Spleen (tissue), 11 donors: ENCODE results near the gene LIN7B. TPM values are rescaled to one million over a fixed set of nuclear protein-coding genes. Genes with fewer than 3 reads are reported as not detected.

Experiments
- DNase-seq: peaks from one replicate; pipeline ENCODE4 v3.0.0-alpha.2; 2020
- H3K27ac ChIP-seq, 8 donors: fragments of 200-600 bp; sonication (generic) in 7 of 8; 1 replicate in 4 of 8; 2 replicates in 4 of 8; pipeline versions ENCODE4 v1.5.0 to v1.8.0; 2016 to 2021; ENCODE audit warnings: inconsistent platforms in 4 of 8, mild to moderate bottlenecking in 4 of 8, moderate library complexity in 1 of 8
- H3K27me3 ChIP-seq, 7 donors: fragments of 200-600 bp; sonication (generic) in 6 of 7; replicated peaks in 1 of 7; 1 replicate in 4 of 7; 2 replicates in 3 of 7; pipeline versions ENCODE4 v1.5.0 to v1.8.0; 2016 to 2021; ENCODE audit warnings: inconsistent platforms in 3 of 7, mild to moderate bottlenecking in 1 of 7
- H3K36me3 ChIP-seq, 6 donors: fragments of 200-600 bp; sonication (generic) in 5 of 6; 1 replicate in 4 of 6; 2 replicates in 2 of 6; pipeline versions ENCODE4 v1.5.0 to v1.8.0; 2016 to 2021; ENCODE audit warnings: inconsistent platforms in 2 of 6
- H3K4me1 ChIP-seq, 6 donors: fragments of 200-600 bp; sonication (generic) in 5 of 6; 1 replicate in 3 of 6; 2 replicates in 3 of 6; pipeline versions ENCODE4 v1.5.0 to v1.8.0; 2016 to 2021; ENCODE audit warnings: inconsistent platforms in 3 of 6
- H3K4me3 ChIP-seq, 8 donors: fragments of 200-600 bp; sonication (generic) in 7 of 8; 1 replicate in 4 of 8; 2 replicates in 4 of 8; pipeline versions ENCODE4 v1.5.0 to v1.8.0; 2016 to 2021; ENCODE audit warnings: inconsistent platforms in 4 of 8, mild to moderate bottlenecking in 4 of 8, moderate library complexity in 2 of 8
- H3K9me3 ChIP-seq, 8 donors: fragments of 200-600 bp; sonication (generic) in 7 of 8; 1 replicate in 4 of 8; 2 replicates in 4 of 8; pipeline versions ENCODE4 v1.5.0 to v1.8.0; 2016 to 2021; ENCODE audit warnings: inconsistent platforms in 4 of 8
- CTCF ChIP-seq, 11 experiments: fragments of 200-600 bp in 7 of 11; fragments of 450-650 bp in 4 of 11; sonication (generic) in 4 of 11; IDR thresholded peaks in 8 of 11; conservative IDR thresholded peaks in 3 of 11; 1 replicate in 7 of 11; 2 replicates in 4 of 11; pipeline versions ENCODE4 v1.4.0 to v1.8.0; 2016 to 2021; ENCODE audit warnings: antibody characterized with exemption in 11 of 11, inconsistent platforms in 4 of 11, mild to moderate bottlenecking in 1 of 11
- POLR2A ChIP-seq, 3 donors: fragments of 450-650 bp; IDR thresholded peaks; one replicate each; pipeline ENCODE4 v1.5.1; 2017; ENCODE audit warnings: antibody characterized with exemption in 3 of 3, mild to moderate bottlenecking in 1 of 3
- POLR2AphosphoS5 ChIP-seq, 3 donors: sonication (generic); formaldehyde crosslinking; IDR thresholded peaks; one replicate each; pipeline ENCODE4 v1.5.1; 2017; ENCODE audit warnings: antibody characterized with exemption in 3 of 3
- WGBS, 5 donors: extraction: QIAGEN DNeasy Blood & Tissue Kit in 3 of 5; methylation state at CpG; one replicate each; pipeline versions ENCODE4 v1.1.5 to v1.1.7; 2013 to 2018; 5-methylcytosine and 5-hydroxymethylcytosine counted together
- intact Hi-C: fragments of 100-400 bp; cut with DNase I; formaldehyde crosslinking; loops from one replicate; pipeline ENCODE4 v1.15.0; 2023; ENCODE audit warnings: low total_unique reads
- polyA plus RNA-seq, 3 donors: library from polyadenylated mRNA; stranded (reverse); fragments of 200-250 nt; gene quantifications; one replicate each; pipeline ENCODE4 v1.2.1, GENCODE V29; 2013
- total RNA-seq, 7 donors: library from RNA; depleted of rRNA in 3 of 7; stranded (reverse); fragments of >200 nt in 3 of 7; fragmentation: NEBNext Ultra II Directional in 4 of 7; extraction: Animal tissue kit (Norgen Biotek cat#: 25700) in 4 of 7; gene quantifications; one replicate each; pipeline versions ENCODE4 v1.1.0 to v1.2.1, GENCODE V29; 2016 to 2021
- donor health status: healthy with polysubstance abuse.
- donor health status: DM: no; HTN: no; CAD: no; lungs with moderate emphysema.
- donor health status: DM: no; HTN: no; CAD: no.
- donor health status: Bipolar disorder and iron deficiency.
- donor health status: healthy.
- donor health status: DM: no; HTN: no; CAD: no.
- donor health status: DM: yes; HTN: yes; CAD: no.

Gene LIN7B
- total and polyA plus RNA-seq, 10 donors = 2.7 to 9.6 (median 6.4) TPM

GRCh38 chr19:49106648-49107135 is 7.5 kb upstream of the LIN7B start:
- peaks cover 0 to 82% (median 74%) of the 10 kb centered on the region in 6 donors for H3K36me3 ChIP-seq
- H3K27me3 ChIP-seq = no peaks in the 10 kb centered on the region
- TF ChIP-seq POLR2A (IDR thresholded peaks at IDR 0.05) = no peak
- TF ChIP-seq POLR2AphosphoS5 (IDR thresholded peaks at IDR 0.05) = peak; percentile 23 to 40 (median 30)
- TF ChIP-seq CTCF (IDR thresholded peaks at IDR 0.05 in 8 of 11, conservative IDR thresholded peaks at IDR 0.05 in 3 of 11) = peak; percentile 15 to 86 (median 68)
- intact Hi-C loops = no loop called here
- no peaks in the 10 kb centered on the region for H3K9me3 ChIP-seq
- WGBS, 5 donors = 61 to 74% (median 68%) methylated on average over 11 to 12 of the region's 12 CpGs
- H3K27ac ChIP-seq = no peak overlapping the region
- DNase-seq = peak; percentile 88
- peaks cover 0 to 20% (median 0%) of the 10 kb centered on the region in 6 donors for H3K4me1 ChIP-seq
- no peak overlapping the region for H3K4me3 ChIP-seq

GRCh38 chr19:49107625-49108459 is 6.3 kb upstream of the LIN7B start:
- TF ChIP-seq CTCF (IDR thresholded peaks at IDR 0.05 in 8 of 11, conservative IDR thresholded peaks at IDR 0.05 in 3 of 11) = no peak
- no peak for TF ChIP-seq POLR2A (IDR thresholded peaks at IDR 0.05)
- TF ChIP-seq POLR2AphosphoS5 (IDR thresholded peaks at IDR 0.05) = peak in 2 of 3 donors; percentile 28 to 70
- Histone ChIP-seq H3K36me3 (peaks cover 0 to 71% (median 63%) of the 10 kb centered on the region in 6 donors), H3K27me3 (no peaks in the 10 kb centered on the region), H3K27ac (no peak overlapping the region), H3K4me1 (peaks cover 0 to 16% (median 0%) of the 10 kb centered on the region in 6 donors), H3K9me3 (no peaks in the 10 kb centered on the region), H3K4me3 (no peak overlapping the region)
- intact Hi-C loops = no loop called here
- DNase-seq = no peak
- 95 to 96% (median 96%) methylated on average over 86 to 93 of the region's 93 CpGs for WGBS, 5 donors

DNA sequence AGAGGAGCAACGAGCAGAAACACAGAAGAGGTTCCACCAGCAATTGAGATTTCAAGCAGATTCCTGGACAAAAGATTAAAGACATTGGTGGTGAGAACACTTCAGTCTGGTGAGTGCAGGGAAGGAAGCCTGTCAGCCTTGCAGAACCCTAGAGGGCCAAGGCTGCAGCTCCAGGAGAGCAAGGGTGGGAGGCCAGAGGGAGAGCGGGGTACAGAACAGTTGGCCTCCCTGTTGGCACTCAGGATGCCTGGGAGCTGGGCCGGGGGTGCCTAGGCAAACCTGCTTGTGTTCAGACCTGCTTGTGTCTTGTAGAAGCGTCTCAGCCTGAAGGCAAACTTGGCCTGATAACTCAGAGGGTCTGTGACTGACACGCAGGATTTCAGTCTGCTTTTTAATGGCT is 5.1 kb upstream of the LIN7B start:
- Histone ChIP-seq H3K27me3 (no peaks in the 10 kb centered on the region), H3K9me3 (no peaks in the 10 kb centered on the region), H3K4me3 (no peak overlapping the region), H3K27ac (no peak overlapping the region), H3K4me1 (peaks cover 6 to 14% (median 10%) of the 10 kb centered on the region in 6 donors), H3K36me3 (peaks cover 0 to 58% (median 53%) of the 10 kb centered on the region in 6 donors)
- intact Hi-C loops = no loop called here
- DNase-seq = no peak
- WGBS, 5 donors = 83 to 89% (median 85%) methylated on average over 5 of the region's 5 CpGs
- TF ChIP-seq CTCF (IDR thresholded peaks at IDR 0.05 in 8 of 11, conservative IDR thresholded peaks at IDR 0.05 in 3 of 11) = no peak
- TF ChIP-seq POLR2AphosphoS5 (IDR thresholded peaks at IDR 0.05) = peak; percentile 8 to 51 (median 24)

DNA sequence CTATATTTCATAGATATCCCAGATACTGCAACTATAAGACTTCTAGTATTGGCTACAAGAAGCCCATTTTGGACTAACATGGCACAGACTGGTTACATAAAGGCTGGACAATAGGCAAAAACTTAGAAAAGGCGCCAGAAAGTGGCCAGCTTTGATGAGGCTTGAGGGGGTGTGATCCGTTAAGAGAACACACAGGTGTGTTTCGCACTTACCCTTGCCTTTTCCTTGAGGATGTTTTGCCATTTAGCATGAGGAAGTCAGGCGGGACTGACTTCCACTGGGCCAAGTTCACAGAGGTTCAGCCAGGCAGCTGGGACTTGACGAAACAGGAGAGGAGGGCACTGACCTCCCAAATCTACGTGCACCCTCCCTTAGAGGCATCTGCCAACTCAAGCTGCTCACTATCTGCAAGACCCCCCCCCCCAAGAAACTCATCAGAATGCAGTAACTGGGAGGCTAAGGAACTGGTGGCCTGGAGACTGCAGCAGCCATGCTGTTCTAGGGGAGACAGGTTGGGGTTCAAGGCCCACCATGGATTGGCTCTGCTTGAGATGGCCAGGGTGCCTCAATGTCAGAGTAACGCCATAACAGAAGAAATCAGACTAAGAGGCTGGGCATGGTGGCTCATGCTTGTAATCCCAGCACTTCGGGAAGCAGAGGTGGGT is 4.5 kb upstream of the LIN7B start:
- Histone ChIP-seq H3K27ac (no peak overlapping the region), H3K4me3 (no peak overlapping the region), H3K9me3 (no peaks in the 10 kb centered on the region), H3K27me3 (no peaks in the 10 kb centered on the region), H3K36me3 (peaks cover 0 to 52% (median 46%) of the 10 kb centered on the region in 6 donors), H3K4me1 (peaks cover 6 to 17% (median 11%) of the 10 kb centered on the region in 6 donors)
- DNase-seq = no peak
- WGBS, 5 donors = 81 to 95% (median 90%) methylated on average over 8 of the region's 8 CpGs
- intact Hi-C loops = no loop called here
- TF ChIP-seq POLR2AphosphoS5 (IDR thresholded peaks at IDR 0.05) (peak in 1 of 3 donors; percentile 22), CTCF (IDR thresholded peaks at IDR 0.05 in 8 of 11, conservative IDR thresholded peaks at IDR 0.05 in 3 of 11) (no peak)
